Mesenchymal stem cell (in vitro differentiated cells and primary cell): ENCODE measurements around the gene CPNE8.

Source experiments
- DNase-seq: peaks from one replicate; pipeline ENCODE4 v3.0.0-alpha.2; 2013
- H2AFZ ChIP-seq: one replicate; pipeline ENCODE4 v1.6.1; 2013; ENCODE audit warnings: low read depth, mild to moderate bottlenecking, control low read depth, inconsistent platforms, low read length, moderate library complexity
- H2AK5ac ChIP-seq: 2 replicates; pipeline ENCODE4 v1.6.1; 2013; ENCODE audit warnings: low read length, moderate library complexity, mild to moderate bottlenecking, inconsistent platforms; ENCODE audit not compliant: severe bottlenecking
- H2BK120ac ChIP-seq: one replicate; pipeline ENCODE4 v1.6.1; 2013; ENCODE audit warnings: low read depth, mild to moderate bottlenecking, inconsistent platforms, low read length, moderate library complexity
- H2BK12ac ChIP-seq, 2 experiments: one replicate each; pipeline ENCODE4 v1.6.1; 2013; ENCODE audit warnings: inconsistent platforms in 2 of 2, low read length in 2 of 2, mild to moderate bottlenecking in 2 of 2, moderate library complexity in 2 of 2, control low read depth in 1 of 2
- H2BK15ac ChIP-seq: one replicate; pipeline ENCODE4 v1.6.1; 2013; ENCODE audit warnings: mild to moderate bottlenecking, low read depth, inconsistent platforms; ENCODE audit not compliant: poor library complexity, severe bottlenecking
- H2BK5ac ChIP-seq: 2 replicates; pipeline ENCODE4 v1.6.1; 2013; ENCODE audit warnings: low read depth, mild to moderate bottlenecking, low read length, control low read depth, inconsistent platforms; ENCODE audit not compliant: poor library complexity, severe bottlenecking
- H3K14ac ChIP-seq, 2 experiments: one replicate each; pipeline ENCODE4 v1.6.1; 2013; ENCODE audit warnings: inconsistent platforms in 2 of 2, low read length in 2 of 2, control low read depth in 1 of 2, mild to moderate bottlenecking in 1 of 2, moderate library complexity in 1 of 2
- H3K18ac ChIP-seq, 2 experiments: one replicate each; pipeline ENCODE4 v1.6.1; 2013; ENCODE audit warnings: inconsistent platforms in 2 of 2, low read length in 2 of 2, control low read depth in 1 of 2, low read depth in 1 of 2, mild to moderate bottlenecking in 1 of 2
- H3K23ac ChIP-seq, 2 experiments: one replicate each; pipeline ENCODE4 v1.6.1; 2013; ENCODE audit warnings: inconsistent platforms in 2 of 2, low read length in 2 of 2, mild to moderate bottlenecking in 2 of 2, moderate library complexity in 2 of 2, control low read depth in 1 of 2
- H3K27ac ChIP-seq: 2 replicates; pipeline ENCODE4 v1.5.1; 2013; ENCODE audit warnings: mild to moderate bottlenecking, moderate library complexity, low read length, control low read depth, inconsistent platforms; ENCODE audit not compliant: poor library complexity, severe bottlenecking
- H3K27me3 ChIP-seq, 2 experiments: 2 replicates each; pipeline versions ENCODE4 v1.6.1 to v1.7.0; 2013; ENCODE audit warnings: low read length in 2 of 2, mild to moderate bottlenecking in 2 of 2, moderate library complexity in 2 of 2, control low read depth in 1 of 2, inconsistent platforms in 1 of 2; ENCODE audit not compliant: control insufficient read depth in 1 of 2, insufficient read depth in 1 of 2
- H3K36me3 ChIP-seq, 2 experiments: 2 replicates each; pipeline versions ENCODE4 v1.6.1 to v1.7.0; 2013; ENCODE audit warnings: low read length in 2 of 2, control low read depth in 1 of 2, inconsistent platforms in 1 of 2, low read depth in 1 of 2, mild to moderate bottlenecking in 1 of 2; ENCODE audit not compliant: insufficient read depth in 2 of 2, control insufficient read depth in 1 of 2
- H3K4ac ChIP-seq, 2 experiments: one replicate each; pipeline ENCODE4 v1.6.1; 2013; ENCODE audit warnings: inconsistent platforms in 2 of 2, low read length in 2 of 2, mild to moderate bottlenecking in 2 of 2, moderate library complexity in 2 of 2, control low read depth in 1 of 2, low read depth in 1 of 2
- H3K4me1 ChIP-seq: 2 replicates; pipeline ENCODE4 v1.6.1; 2013; ENCODE audit warnings: low read depth, low read length, control low read depth; ENCODE audit not compliant: control insufficient read depth, insufficient read depth
- H3K4me2 ChIP-seq: 2 replicates; pipeline ENCODE4 v1.6.1; 2013; ENCODE audit warnings: low read length, mild to moderate bottlenecking, inconsistent platforms; ENCODE audit not compliant: poor library complexity, severe bottlenecking
- H3K4me3 ChIP-seq, 2 experiments: 2 replicates each; pipeline versions ENCODE4 v1.5.1 to v1.7.0; 2013; ENCODE audit warnings: low read length in 2 of 2, mild to moderate bottlenecking in 2 of 2, control low read depth in 1 of 2, low read depth in 1 of 2; ENCODE audit not compliant: insufficient read depth in 1 of 2
- H3K79me1 ChIP-seq: replicated peaks from 2 replicates; pipeline ENCODE4 v1.6.1; 2013; ENCODE audit warnings: mild to moderate bottlenecking, control low read depth, low read length, inconsistent platforms; ENCODE audit not compliant: poor library complexity, severe bottlenecking
- H3K9ac ChIP-seq: 2 replicates; pipeline ENCODE4 v1.7.0; 2013; ENCODE audit warnings: mild to moderate bottlenecking, low read length, moderate library complexity
- H3K9me3 ChIP-seq: 2 replicates; pipeline ENCODE4 v1.7.0; 2013; ENCODE audit warnings: mild to moderate bottlenecking, low read length; ENCODE audit not compliant: control insufficient read depth
- H4K8ac ChIP-seq: one replicate; pipeline ENCODE4 v1.6.1; 2013; ENCODE audit warnings: inconsistent platforms, mild to moderate bottlenecking, low read length, moderate library complexity
- H4K91ac ChIP-seq: one replicate; pipeline ENCODE4 v1.6.1; 2013; ENCODE audit warnings: mild to moderate bottlenecking, low read length, inconsistent platforms
- WGBS: methylation state at CpG from one replicate; pipeline ENCODE4 v1.1.7; 2013; ENCODE audit warnings: mixed read lengths; 5-methylcytosine and 5-hydroxymethylcytosine counted together

Gene CPNE8

DNA sequence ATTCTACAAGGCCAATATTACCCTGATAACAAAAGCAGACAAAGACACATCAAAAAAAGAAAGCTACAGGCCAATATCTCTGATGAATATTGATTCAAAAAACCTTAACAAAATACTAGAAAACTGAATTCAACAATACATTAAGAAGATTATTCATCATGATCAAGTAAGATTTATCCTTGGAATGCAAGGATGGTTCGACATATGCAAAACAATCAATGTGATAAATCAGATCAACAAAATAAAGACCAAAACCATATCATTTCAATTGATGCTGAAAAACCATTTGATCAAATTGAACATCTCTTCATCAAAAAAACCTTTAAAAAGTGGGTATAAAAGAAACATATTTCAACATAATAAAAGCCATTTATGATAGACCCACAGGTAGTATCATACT lies 117.3 kb downstream of the CPNE8 start:
- Histone ChIP-seq H2BK120ac (no peak overlapping the region), H3K9me3 (peaks cover 34% of the 10 kb centered on the region), H4K91ac (no peak overlapping the region), H2BK5ac (no peak overlapping the region), H2BK12ac (no peak overlapping the region), H3K27ac (no peak overlapping the region), H3K4ac (no peak overlapping the region), H3K18ac (no peak overlapping the region), H3K4me3 (no peak overlapping the region), H3K4me2 (no peak overlapping the region), H3K14ac (no peak overlapping the region), H3K36me3 (no peaks in the 10 kb centered on the region), H2BK15ac (no peak overlapping the region), H3K79me1 (peaks cover 1% of the 10 kb centered on the region), H2AK5ac (no peak overlapping the region), H3K27me3 (no peaks in the 10 kb centered on the region), H2AFZ (no peak overlapping the region), H3K9ac (no peak overlapping the region), H3K4me1 (no peaks in the 10 kb centered on the region), H4K8ac (no peak overlapping the region), H3K23ac (no peak overlapping the region)
- 100% methylated on average over 1 of the region's 1 CpG for WGBS
- no peak for DNase-seq

- Histone ChIP-seq H3K4me2 (no peak overlapping the region), H3K4me3 (no peak overlapping the region), H2AFZ (no peak overlapping the region), H3K79me1 (peaks cover 1% of the 10 kb centered on the region), H2BK12ac (no peak overlapping the region), H4K91ac (no peak overlapping the region), H3K4ac (no peak overlapping the region), H3K27ac (no peak overlapping the region), H3K4me1 (no peaks in the 10 kb centered on the region), H3K18ac (no peak overlapping the region), H3K36me3 (no peaks in the 10 kb centered on the region), H2AK5ac (no peak overlapping the region), H2BK15ac (no peak overlapping the region), H3K9ac (no peak overlapping the region), H2BK5ac (no peak overlapping the region), H4K8ac (no peak overlapping the region), H3K14ac (no peak overlapping the region), H2BK120ac (no peak overlapping the region), H3K27me3 (no peaks in the 10 kb centered on the region), H3K23ac (no peak overlapping the region), H3K9me3 (peaks cover 37% of the 10 kb centered on the region)
- no peak for DNase-seq
- 100% methylated on average over 1 of the region's 1 CpG for WGBS
Measured at GRCh38 chr12:38785381-38785780, 120.0 kb downstream of the CPNE8 start.

GRCh38 chr12:38783304-38783703 lies 122.1 kb downstream of the CPNE8 start:
- H2BK12ac ChIP-seq: no peak overlapping the region
- no peak overlapping the region for H3K27ac ChIP-seq
- no peak overlapping the region for H3K4me3 ChIP-seq
- H3K4me2 ChIP-seq: no peak overlapping the region
- H3K79me1 ChIP-seq: peaks cover 1% of the 10 kb centered on the region
- H2AFZ ChIP-seq: no peak overlapping the region
- H3K4me1 ChIP-seq: no peaks in the 10 kb centered on the region
- no peak overlapping the region for H2AK5ac ChIP-seq
- no peak overlapping the region for H3K9ac ChIP-seq
- H3K27me3 ChIP-seq: no peaks in the 10 kb centered on the region
- H3K18ac ChIP-seq: no peak overlapping the region
- peaks cover 25% of the 10 kb centered on the region for H3K9me3 ChIP-seq
- no peak overlapping the region for H4K8ac ChIP-seq
- H2BK120ac ChIP-seq: no peak overlapping the region
- no CpG with 5 or more reads among the region's 2 CpGs for WGBS
- no peaks in the 10 kb centered on the region for H3K36me3 ChIP-seq
- H2BK5ac ChIP-seq: no peak overlapping the region
- H4K91ac ChIP-seq: no peak overlapping the region
- no peak overlapping the region for H2BK15ac ChIP-seq
- no peak overlapping the region for H3K4ac ChIP-seq
- no peak overlapping the region for H3K14ac ChIP-seq
- DNase-seq: no peak
- H3K23ac ChIP-seq: no peak overlapping the region

DNA sequence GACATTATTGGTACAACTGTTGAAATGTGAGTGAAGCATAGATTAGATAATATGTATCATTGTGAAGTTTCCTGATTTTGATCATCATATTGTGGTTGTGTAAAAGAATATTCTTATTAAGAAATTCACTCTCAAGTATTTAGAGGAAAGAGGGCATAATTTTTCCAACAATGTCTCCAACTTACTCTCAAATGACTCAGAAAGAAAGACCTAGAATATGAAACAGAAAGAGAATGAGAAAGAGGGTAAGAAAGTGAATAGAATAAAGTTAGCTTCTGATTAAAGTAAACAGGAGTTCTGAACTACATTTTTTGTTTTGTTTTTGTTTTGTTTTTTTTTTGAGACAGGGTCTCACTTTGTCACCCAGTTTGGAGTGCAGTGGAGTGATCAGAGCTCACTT lies 123.0 kb downstream of the CPNE8 start:
- Histone ChIP-seq H3K9me3 (peaks cover 17% of the 10 kb centered on the region), H3K18ac (no peak overlapping the region), H2BK15ac (no peak overlapping the region), H2AK5ac (no peak overlapping the region), H3K9ac (no peak overlapping the region), H3K4ac (no peak overlapping the region), H4K91ac (no peak overlapping the region), H3K23ac (no peak overlapping the region), H3K4me2 (no peak overlapping the region), H3K27ac (no peak overlapping the region), H2BK120ac (no peak overlapping the region), H3K14ac (no peak overlapping the region), H3K4me1 (no peaks in the 10 kb centered on the region), H2BK5ac (no peak overlapping the region), H3K27me3 (no peaks in the 10 kb centered on the region), H3K36me3 (no peaks in the 10 kb centered on the region), H4K8ac (no peak overlapping the region), H3K4me3 (no peak overlapping the region), H2BK12ac (no peak overlapping the region), H2AFZ (no peak overlapping the region), H3K79me1 (peaks cover 1% of the 10 kb centered on the region)
- DNase-seq: no peak
